ENCODE data around the gene ZNF335.
"Not testable (repeated sequence)": the region's sequence is repeated elsewhere in the genome, so short reads cannot be mapped to it uniquely, and the experiment has no call there.

The ZNF335 gene

DNA sequence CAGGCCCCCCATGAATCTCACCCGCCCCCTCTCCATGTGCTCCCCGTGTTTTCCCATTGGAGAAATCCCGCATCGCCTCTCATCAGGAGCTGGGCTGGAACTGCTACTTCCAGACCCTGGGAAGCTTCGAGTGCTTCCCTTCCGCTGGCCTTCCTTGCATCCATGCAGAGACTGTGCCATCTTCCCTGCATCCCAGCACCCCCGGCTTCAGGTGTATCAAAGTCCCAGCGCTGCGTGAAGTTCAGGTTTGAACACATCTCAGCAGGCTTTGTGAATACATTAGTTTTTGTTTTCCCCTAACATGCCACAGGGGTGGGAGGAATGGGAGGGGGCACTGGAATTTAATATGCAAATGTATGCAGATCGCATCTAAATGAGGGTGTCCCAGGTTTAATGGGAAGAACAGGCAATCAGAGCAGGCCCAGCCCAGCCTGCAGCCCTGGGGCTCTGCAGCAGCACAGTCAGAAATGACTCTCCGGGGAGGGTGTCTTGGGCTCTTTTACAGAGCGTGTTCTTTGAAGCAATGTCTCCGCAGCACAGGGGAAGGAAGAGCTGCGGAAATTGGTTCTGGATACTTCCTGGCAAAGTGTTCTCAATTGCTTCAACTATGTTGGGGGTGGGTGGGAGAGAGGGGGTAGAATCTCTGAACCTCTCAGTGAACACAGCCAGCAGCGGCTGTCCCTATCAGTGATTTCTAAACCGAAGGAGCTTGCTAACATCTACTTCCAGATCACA, 28.4 kb upstream of the ZNF335 start:
- DNase-seq = no peak

DNA sequence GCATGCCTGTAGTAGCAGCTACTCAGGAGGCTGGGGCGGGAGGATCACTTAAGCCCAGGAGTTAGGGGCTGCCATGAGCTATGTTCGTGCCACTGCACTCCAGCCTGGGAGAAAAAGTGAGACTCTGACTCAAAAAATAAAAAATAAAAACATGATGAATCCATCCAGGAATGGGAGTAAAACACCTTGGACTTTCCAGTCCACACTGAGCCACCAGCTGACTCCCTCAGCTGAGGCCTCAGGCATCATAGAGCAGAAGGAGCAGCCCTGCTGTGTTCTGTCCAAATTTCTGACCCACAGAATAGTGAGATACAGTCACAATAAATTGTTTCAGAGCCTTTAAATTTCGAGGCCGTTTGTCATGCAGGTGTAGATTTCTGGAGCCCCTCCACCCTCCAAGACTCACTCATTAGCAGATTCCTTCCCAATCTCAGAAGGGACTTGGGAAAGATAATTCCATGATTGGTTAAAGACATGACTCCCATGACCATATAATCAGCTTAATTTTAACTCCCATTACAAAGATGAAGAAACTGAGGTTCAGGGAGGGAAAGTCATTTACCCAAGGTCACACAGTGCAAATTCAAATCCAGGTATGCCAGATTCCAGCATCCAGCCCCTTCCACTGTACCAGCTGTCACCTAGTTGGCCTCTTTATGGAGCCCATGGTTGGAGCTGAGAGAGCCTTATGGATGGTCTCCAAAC, 27.7 kb upstream of the ZNF335 start:
- DNase-seq = no peak

DNA sequence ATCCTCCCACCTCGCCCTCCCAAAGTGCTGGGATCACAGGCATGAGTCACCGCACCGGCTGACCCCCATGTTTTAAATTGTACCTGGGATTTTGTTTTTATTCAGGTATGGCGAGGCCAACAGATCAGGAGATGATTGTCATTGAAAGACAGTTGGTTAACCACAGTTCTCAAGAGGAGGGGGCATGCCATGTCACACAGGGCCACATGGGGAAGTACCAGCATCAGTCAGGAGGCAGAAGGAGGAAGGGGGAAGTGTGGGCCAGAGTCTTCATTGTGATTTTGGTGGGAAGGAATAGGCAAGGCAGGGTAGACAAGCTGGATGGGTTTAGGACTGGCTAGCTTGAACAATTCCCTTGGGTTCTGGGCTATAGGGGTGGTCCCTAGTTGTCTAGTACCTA, 26.8 kb upstream of the ZNF335 start:
- no peak for DNase-seq

DNA sequence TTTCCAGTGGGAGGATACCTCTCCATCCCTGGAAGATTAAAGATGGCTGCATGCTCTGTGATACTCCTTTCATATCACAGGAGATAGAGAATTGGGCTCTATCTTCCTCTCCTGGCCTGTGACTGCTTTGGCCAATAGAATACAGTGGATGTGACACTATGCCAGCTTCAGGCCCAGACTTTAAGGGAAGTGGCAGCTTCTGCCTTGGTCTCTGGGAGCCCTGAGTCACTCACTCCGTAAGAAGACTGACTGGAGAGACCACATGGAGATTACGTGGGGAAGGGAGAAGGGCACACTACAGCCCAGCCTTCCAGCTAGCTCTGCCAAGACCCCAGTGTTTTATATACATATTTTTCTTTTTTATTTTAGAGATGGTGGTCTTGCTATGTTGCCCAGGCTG, 26.3 kb upstream of the ZNF335 start:
- DNase-seq = no peak

DNA sequence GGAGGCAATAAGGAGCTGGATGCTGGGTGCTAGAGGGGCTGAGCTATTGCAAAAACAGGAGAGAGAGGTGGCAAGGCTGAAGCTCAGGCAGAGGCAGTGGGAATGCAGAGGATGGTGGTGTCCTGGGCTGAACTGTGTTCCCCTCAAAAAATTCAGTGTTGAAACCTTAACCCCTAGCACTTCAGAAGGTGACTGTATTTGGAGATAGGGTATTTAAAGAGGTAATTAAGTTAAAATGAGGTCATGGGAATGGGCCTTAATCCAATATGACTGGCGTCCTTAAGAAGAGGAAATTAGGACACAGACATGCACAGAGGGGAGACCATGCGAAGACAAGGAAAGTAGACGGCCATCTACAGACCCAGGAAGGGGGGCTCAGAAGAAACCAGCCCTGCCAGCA, 25.2 kb upstream of the ZNF335 start:
- DNase-seq = no peak

DNA sequence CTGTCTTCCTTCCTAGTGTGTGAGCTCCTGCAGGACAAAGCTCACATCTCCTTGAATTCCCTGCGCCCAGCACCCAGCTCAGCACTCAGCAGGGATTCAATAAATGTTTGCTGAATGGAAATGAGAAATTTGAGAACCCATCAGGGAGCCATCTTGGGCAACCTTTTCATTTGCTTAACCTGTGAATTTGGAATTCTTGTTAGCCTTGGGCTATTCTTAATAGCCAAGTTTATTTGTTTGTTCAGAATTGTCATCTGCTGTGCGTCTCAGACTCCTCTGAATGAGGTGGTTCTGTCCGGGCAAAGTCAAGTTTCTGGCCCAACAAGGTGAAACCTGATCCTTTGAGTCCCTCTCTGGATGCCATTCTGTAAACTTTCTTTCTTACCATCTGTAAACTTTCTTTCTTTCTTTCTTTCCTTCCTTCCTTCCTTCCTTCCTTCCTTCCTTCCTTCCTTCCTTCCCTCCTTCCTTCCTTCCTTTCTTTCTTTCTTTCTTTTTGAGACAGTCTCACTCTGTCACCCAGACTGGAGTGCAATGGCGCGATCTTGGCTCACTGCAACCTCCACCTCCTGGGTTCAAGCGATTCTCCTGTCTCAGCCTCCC, 23.6 kb upstream of the ZNF335 start:
- DNase-seq = not testable (repeated sequence)

DNA sequence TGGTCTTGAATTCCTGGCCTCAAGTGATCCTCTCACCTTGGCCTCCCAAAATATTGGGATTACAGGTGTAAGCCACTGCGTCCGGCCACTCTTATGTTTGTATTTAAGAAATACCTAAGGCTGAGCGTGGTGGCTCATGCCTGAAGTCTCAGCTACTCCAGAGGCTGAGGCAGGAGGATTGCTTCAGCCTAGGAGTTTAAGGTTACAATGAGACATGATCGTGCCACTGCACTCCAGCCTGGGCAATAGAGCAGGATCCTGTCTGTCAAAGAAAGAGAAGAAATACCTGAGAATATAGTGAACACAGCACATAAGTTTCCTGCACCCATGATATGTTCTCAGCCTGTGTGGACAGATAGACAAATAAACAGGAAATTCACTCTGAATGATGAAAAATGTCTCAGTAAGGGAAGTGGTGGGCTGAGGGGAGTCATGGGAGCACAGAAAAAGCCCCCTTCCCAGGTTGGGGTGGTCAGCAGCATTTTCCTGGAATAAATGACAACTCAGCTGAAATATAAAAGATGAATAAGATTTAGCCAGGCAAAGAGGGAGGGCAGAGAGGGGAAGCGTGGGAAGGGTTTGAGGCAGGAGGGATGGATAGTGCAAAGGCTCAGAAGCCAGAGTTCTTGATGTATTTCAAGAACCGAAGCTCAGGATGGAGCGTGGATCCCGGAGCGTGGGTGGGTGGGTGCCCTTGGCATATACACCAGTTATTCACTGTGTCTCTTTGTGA, 22.9 kb upstream of the ZNF335 start:
- DNase-seq = no peak

DNA sequence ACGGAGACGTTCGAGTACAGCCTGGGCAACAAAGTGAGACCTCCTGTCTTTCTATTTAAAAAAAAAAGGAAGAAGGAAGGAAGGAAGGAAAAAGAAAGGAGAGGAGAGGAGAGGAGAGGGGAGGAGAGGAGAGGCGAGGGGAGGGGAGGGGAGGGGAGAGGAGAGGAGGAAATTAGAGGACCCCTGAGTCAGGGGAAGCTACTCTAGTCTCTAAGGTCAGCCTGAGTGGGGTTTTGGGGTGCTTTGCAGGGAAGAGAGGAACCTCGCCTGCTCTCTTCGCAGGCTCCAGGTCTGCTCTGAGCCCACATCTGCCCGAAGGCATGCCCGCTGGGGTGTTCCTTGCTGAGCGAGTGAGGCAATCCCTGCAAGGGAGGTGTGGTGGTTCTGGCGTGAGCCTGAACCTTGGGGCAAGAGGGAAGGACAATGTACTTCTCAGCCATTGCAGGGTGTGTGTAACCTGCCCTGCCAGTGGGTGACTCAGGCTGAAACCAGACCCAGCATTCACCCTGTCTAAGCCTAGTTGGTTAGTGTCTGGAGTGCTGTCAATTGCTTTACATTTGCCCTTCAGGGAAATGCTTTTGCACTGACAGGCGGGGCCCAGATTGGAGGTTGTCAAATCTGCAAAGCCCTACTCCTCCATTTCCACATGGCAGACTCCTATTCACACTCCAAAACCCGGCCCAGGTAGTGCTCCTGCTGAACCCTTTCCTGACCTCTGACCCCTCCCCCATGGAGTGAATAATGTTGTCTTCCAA, 21.4 kb upstream of the ZNF335 start:
- DNase-seq = no peak

DNA sequence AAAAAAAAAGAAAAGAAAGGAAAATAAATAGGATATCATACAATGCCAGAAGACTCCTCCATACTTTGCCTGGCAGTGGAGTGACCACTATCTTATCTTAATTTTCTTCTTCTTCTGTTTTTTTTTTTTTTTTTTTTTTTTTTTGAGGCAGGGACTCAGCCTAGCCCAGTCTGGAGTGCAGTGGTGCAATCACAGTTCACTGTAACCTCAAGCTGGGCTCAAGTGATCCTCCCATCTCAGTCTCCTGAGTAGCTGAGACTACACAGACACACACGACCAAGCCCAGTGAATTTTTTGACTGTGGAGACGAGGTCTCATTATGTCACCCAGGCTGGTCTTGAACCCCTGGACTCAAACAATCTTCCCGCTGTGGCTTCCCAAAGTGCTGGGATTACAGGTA, 19.6 kb upstream of the ZNF335 start:
- DNase-seq = no peak

DNA sequence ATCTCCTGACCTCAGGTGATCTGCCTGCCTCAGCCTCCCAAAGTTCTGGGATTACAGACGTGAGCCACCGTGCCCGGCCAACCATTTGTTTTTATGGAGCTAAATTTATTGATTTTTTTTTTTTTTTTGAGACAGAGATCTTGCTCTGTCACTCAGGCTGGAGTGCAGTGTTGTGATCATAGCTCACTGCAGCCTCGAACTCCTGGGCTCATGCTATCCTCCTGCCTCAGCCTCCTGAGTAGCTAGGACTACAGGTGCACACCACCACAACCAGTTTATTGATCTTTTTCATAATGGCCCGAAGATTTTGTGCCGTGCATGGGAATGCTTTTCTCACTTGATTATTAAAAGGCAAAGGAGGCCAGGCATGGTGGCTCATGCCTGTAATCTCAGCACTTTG, 16.8 kb upstream of the ZNF335 start:
- DNase-seq = not testable (repeated sequence)

DNA sequence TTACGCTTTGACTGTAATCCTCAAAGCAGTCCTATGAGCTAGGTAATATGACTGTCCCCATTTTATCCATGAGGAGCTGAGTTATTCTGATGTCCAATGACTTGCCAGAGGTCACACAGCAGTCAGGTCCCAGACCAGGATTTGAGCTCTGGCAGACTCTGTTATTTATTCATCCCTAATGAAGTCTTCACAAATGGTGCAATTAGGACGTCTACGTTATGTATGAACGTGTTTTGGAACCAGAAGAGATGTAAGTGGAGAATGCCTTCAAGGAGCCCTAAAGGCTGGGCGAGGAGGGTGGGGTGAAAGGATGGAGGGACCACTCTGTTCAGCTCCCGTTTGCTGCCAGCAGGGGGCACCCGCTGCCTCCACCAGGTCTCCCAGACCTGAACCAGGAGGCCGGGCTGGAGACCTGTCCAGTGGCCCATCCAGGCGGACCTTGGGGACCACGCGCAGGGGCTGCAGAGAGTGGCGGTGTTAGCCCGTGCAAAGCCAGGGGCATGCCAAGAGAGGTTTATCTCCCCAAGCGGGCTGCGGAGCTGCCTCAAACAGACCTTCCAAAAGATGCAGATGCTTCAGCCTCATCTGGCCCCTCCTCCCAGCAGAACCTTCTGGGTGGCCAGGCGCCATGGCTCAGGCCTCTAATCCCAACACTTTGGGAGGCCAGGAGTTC, 15.2 kb upstream of the ZNF335 start:
- DNase-seq = no peak

DNA sequence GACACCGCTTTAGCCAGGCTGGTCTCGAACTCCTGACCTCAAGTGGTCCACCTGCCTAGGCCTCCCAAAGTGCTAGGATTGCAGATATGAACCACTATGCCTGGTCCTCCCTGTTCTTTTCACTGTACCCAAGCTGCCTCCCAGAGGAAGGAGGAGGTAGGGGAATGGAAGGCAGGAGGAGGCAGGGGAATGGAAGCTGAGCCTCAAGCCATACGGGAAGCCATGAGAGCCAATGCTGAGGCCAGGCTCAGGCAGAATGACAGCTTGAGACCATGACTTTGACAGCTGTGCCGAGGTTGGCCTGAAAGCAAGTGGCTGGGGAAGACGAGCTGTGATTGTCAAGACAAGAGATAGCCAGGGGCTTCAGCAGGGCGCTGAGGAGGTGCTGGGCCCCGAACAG, 13.6 kb upstream of the ZNF335 start:
- DNase-seq = no peak

DNA sequence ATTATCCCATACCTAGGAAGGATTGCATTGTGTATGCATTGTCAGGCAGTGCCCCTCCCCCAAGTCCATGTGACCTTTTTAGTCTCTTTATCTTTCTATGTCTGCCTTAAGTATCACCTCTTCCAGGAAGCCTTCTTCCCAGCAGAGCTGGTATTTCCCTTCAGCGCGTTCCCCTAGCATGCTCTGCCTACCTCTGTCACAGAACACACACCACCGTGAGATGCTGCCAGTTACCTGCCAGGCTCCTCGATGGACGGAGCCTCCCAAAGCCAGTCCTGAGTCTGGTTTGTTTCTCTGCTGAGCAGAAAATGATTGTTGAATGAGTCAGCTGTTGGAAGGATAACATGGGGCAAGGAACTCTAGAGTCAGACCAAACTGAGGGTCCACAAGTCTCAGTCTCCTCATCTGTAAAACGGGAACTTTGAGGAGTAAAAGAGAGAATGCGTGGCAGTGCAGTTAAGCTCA, 11.3 kb upstream of the ZNF335 start:
- no peak for DNase-seq

DNA sequence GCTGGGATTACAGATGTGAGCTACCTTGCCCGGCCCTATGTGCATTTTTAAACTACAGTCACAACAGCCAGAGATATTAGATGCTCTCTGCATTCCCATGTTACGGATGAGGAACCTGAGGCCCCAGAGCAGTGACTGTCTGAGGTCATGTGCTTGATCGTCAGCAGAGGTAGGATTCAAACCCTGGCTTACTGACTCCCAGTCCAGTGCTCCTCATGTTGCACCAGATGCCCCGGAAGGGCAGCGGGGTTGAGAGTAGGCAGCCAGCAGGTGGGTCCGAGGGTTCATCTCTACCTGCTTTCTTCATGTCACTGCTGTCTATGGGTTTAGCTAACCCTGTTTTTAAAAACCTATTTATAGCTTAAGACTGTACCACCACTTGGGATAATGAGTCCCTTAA, 9.3 kb upstream of the ZNF335 start:
- no peak for DNase-seq

DNA sequence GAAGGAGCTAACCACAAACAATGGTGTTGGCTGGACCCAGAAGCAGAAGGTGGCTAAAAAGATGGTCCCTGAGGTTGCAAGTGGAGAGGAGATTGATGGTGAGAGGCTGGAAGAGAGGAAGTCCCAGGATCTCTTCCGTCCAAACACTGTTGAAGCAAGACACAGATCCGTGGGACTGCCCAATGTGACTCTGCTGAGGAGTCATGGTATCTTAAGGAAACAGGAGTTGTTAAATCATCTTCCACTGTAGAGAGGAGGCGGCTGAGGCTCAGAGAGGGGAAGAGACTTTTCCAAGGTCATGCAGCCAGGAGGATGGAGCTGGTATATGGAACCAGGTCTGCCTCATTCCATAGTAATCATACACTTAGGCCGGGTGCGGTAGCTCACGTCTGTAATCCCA, 4.1 kb upstream of the ZNF335 start:
- DNase-seq = no peak

DNA sequence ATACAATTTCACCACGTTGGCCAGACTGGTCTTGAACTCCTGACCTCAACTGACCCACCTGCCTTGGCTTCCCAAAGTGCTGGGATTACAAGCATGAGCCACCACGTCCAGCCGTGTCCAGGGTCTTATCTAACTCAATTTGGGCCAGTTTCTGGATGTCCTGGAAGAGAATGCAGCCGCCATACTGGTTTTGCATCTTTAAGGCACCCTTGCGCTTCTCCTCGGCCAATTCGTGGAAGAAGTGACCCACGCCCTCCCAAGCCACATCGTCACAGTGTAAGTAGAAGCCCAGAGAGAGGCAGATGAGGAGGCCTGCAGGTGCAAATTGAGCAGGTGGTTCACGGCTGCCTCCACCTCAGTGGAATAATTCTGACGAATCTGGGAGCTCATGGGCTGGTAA, 3.7 kb upstream of the ZNF335 start:
- DNase-seq = no peak

DNA sequence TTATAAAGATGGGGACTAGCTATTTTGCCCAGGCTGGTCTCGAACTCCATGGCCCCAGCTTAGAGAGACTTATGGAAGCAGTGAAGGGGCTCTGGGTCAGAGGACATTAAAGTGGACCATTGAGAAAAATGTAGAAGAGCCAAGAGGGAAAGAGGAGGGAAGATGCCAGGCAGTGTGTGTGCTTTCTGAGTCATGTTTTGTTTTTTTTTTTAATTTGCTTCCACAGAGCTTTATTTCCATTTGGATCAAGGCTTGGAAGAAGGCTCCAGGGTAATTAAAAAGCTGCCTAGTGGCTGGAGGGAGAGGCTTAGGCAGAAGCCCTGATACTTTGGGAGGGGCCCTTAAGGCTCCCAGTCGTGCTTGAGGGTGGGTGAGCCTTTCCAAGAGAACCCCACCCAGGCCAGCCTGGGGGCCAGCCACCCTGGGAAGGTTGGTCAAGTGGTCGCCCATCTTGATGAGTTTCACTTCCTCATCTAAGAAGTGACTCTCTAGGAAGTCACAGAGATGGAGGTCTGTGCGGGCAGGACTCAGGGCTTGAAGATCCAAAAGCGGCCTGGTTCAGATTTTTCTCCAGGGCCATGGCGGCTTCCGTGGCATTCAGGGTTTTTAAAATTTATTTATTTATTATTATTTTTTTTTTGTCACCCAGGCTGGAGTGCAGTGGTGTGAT, 3.0 kb upstream of the ZNF335 start:
- DNase-seq = no peak

DNA sequence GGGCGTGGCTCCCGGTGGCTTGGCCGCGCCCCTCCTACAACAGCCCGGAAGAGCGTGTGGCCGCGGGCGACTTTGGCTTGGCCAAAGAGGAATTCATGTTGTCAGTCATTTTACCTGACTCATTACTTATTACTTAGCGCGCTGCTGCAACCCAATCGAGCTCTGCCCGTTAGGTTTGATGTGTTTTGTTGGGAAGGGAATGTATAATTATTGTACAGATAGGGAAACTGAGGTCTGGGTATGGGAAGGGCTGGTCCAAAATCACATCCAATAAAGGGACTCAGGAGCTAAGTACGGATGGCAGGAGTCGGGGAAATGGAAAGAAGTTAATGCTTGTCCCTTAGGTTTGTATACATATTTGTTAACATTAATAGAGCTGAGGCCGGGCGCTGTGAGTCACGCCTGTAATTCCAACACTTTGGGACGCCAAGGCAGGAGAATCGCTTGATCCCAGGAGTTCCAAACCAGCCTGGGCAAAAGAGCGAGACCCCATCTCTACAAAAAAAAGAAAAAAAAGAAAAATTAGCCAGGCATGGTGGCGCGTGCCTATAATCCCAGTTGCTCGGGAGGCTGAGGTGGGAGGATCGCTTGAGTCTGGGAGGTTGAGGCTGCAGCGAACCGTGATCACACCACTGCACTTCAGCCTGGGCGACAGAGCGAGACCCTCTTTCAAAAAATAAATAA, 639 bp upstream of the ZNF335 start:
- DNase-seq = no peak

DNA sequence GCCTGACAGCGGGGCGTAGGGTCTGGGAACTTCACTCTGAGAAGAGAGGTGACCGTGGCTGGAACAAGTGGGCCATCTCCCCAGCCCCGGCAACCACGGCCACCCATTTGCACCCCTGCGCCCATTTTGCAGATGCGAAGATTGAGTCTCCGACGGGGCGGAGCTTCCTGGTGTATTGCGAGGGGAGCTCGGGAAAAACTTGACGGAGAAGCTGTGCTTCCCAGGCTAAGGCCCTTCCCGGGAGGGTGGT, 653 bp downstream of the ZNF335 start:
- DNase-seq = no peak

DNA sequence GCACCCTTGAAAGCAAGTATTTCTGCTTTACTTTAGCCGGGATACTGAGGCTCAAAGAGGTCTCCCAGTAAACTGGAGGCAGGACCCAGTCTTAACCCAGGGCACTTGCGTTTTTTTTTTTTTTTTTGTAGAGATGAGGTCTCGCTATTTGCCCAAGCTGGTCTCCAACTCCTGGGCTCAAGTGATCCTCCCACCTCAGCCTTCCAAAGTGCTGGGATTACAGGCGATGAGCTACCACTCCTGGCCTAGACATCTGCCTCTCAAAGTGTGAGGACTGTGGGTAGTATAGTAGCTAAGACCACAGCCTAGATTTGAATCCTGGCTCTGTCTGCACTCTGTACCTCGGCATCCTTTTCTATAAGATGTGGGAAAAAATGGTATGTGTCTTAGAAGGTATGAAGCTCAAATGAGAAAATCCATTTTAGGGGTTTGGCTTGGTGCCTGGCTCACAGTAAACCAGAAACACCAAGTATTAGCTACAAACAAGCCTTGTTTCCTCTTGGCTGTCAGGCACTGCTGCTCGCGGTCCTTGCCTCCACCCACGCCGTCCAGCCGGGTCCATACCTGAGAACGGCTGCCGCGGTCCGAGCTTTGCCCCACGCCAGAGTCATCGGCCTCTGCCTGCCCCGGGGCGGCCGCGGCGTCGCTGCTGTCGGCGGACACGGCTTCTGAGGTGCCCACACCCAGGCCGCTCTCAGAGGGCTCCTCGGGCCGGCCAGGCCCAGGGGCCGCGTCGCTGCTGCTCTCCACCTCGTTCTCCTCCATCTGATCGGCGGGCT, 1.2 kb downstream of the ZNF335 start:
- no peak for DNase-seq

Data from NCI-H524 treated with DMSO at 0.1 percent for 48 hours (cell line).